Esophagus muscularis mucosa (tissue), 4 donors: ENCODE results near the gene ANKRD23.

ENCODE experiments used
- EP300 ChIP-seq: sonication (generic); formaldehyde crosslinking; IDR thresholded peaks from one replicate; pipeline ENCODE4 v1.6.1; 2017; ENCODE audit warnings: antibody characterized with exemption
- POLR2A ChIP-seq: fragments of 450-650 bp; IDR thresholded peaks from one replicate; pipeline ENCODE4 v1.6.1; 2017; ENCODE audit warnings: antibody characterized with exemption, moderate library complexity, mild to moderate bottlenecking, low read depth
- TF ChIP-seq, protein P1 (sequence below), 3 experiments: fragments of 200-600 bp in 2 of 3; fragments of 450-650 bp in 1 of 3; sonication (generic) in 2 of 3; IDR thresholded peaks; one replicate each; pipeline ENCODE4 v1.5.1; 2017 to 2019; ENCODE audit warnings: antibody characterized with exemption in 3 of 3, mild to moderate bottlenecking in 2 of 3, moderate library complexity in 1 of 3

DNA sequence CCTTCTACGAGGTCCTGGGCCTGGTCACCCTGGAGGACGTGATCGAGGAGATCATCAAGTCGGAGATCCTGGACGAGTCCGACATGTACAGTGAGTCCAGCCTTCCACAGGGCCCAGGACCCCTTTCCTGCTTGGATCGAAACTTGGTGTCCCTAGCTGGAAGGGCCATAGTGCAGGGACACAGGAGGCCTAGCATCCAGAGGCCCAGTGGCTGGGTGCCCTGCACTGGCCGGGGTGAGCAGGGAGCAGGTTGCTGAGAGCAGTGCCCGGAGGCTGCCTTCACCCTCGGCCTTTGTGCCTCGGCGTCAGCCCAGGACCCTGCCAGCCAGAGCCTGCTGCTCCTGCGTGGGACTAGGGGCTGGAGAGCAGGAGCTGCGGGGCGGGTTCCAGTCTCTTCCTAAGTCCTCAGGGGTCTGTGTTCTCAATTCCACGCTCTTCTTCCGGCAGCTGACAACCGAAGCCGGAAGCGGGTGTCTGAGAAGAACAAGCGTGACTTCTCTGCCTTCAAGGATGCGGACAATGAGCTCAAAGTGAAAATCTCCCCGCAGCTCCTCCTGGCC is 46.7 kb downstream of the ANKRD23 start:
- TF ChIP-seq, protein P1, sequence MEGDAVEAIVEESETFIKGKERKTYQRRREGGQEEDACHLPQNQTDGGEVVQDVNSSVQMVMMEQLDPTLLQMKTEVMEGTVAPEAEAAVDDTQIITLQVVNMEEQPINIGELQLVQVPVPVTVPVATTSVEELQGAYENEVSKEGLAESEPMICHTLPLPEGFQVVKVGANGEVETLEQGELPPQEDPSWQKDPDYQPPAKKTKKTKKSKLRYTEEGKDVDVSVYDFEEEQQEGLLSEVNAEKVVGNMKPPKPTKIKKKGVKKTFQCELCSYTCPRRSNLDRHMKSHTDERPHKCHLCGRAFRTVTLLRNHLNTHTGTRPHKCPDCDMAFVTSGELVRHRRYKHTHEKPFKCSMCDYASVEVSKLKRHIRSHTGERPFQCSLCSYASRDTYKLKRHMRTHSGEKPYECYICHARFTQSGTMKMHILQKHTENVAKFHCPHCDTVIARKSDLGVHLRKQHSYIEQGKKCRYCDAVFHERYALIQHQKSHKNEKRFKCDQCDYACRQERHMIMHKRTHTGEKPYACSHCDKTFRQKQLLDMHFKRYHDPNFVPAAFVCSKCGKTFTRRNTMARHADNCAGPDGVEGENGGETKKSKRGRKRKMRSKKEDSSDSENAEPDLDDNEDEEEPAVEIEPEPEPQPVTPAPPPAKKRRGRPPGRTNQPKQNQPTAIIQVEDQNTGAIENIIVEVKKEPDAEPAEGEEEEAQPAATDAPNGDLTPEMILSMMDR (IDR thresholded peaks at IDR 0.05), result no peak
- TF ChIP-seq POLR2A (no peak), EP300 (no peak)
